A549 (cell line): ENCODE measurements around the gene NMRAL1. TPM values are rescaled to one million over a fixed set of nuclear protein-coding genes. Genes with fewer than 3 reads are reported as not detected.

Experiments
- ATAC-seq, 2 experiments: fragments of 200-7000 bp in 1 of 2; fragments of >200 bp in 1 of 2; cut with Nextera tagmentation in 1 of 2; cut with Tn5 transposase in 1 of 2; 3 replicates each; pipeline versions ENCODE4 v1.8.0 to v1.9.1; 2018 to 2020; ENCODE audit warnings: mild to moderate bottlenecking in 1 of 2, moderate library complexity in 1 of 2
- CTCF ChIA-PET: fragments of 300-600 bp; sonication (Branson Sonifier 250); formaldehyde crosslinking; extraction: SDS; loops from one replicate; lab custom pipeline; 2021; ENCODE audit warnings: antibody characterized with exemption, inconsistent platforms; lab: Yijun Ruan, JAX
- POLR2A ChIA-PET: fragments of 350-600 bp; formaldehyde crosslinking; extraction: SDS; loops from one replicate; lab custom pipeline; 2021; ENCODE audit warnings: antibody characterized with exemption, inconsistent platforms; lab: Yijun Ruan, JAX
- DNase-seq, 2 experiments: peaks; one replicate each; pipeline versions ENCODE4 v3.0.0 to v3.0.0-alpha.2; 2011 to 2016; ENCODE audit warnings: low read depth in 1 of 2, low spot score in 1 of 2
- FAIRE-seq: peaks from 2 replicates; lab custom pipeline; 2011; peaks lifted over from hg19 to GRCh38; lab: Jason Lieb, UNC
- H3K27ac ChIP-seq, 2 experiments: fragments of >200 bp; sonication (Bioruptor Twin); formaldehyde crosslinking; 3 replicates each; pipeline ENCODE4 v1.5.1; 2016 to 2017
- H3K4me1 ChIP-seq: fragments of >200 bp; sonication (Bioruptor Twin); formaldehyde crosslinking; 3 replicates; pipeline ENCODE4 v1.6.1; 2016
- H3K4me2 ChIP-seq: fragments of >200 bp; sonication (Bioruptor Twin); formaldehyde crosslinking; 3 replicates; pipeline ENCODE4 v1.6.1; 2016
- H3K4me3 ChIP-seq: fragments of >200 bp; sonication (Bioruptor Twin); formaldehyde crosslinking; 3 replicates; pipeline ENCODE4 v1.5.1; 2016
- H3K9me3 ChIP-seq: fragments of >200 bp; sonication (Bioruptor Twin); formaldehyde crosslinking; 3 replicates; pipeline ENCODE4 v1.6.1; 2016
- BCL3 ChIP-seq: fragments of >200 bp; sonication (Bioruptor Twin); formaldehyde crosslinking; IDR thresholded peaks from 3 replicates; pipeline ENCODE4 v1.6.1; 2016
- CBX2 ChIP-seq: fragments of 200-600 bp; sonication (generic); IDR thresholded peaks from 2 replicates; pipeline ENCODE4 v1.6.1; 2016; ENCODE audit warnings: low read depth, mild to moderate bottlenecking, borderline replicate concordance
- CBX8 ChIP-seq: fragments of 200-600 bp; sonication (generic); IDR thresholded peaks from 2 replicates; pipeline ENCODE4 v1.6.1; 2016
- CEBPB ChIP-seq, 2 experiments: fragments of >200 bp in 1 of 2; sonication (Bioruptor Twin) in 1 of 2; formaldehyde crosslinking in 1 of 2; IDR thresholded peaks; 2 replicates each; pipeline ENCODE4 v1.6.1; 2012 to 2016
- EHF ChIP-seq: fragments of 250-450 bp; sonication (Bioruptor Pico); IDR thresholded peaks from 2 replicates; pipeline ENCODE4 v1.5.0; 2020; ENCODE audit warnings: mild to moderate bottlenecking
- EHMT2 ChIP-seq: fragments of 200-600 bp; sonication (generic); IDR thresholded peaks from 2 replicates; pipeline ENCODE4 v1.6.1; 2016; ENCODE audit warnings: antibody characterized with exemption, low read depth, mild to moderate bottlenecking, moderate library complexity
- FOSL2 ChIP-seq, 2 experiments: fragments of 450-650 bp in 1 of 2; fragments of >200 bp in 1 of 2; sonication (Bioruptor Twin) in 1 of 2; formaldehyde crosslinking; IDR thresholded peaks; 2 replicates each; pipeline versions ENCODE4 v1.5.0 to v1.6.1; 2016 to 2020; ENCODE audit warnings: mild to moderate bottlenecking in 1 of 2, moderate library complexity in 1 of 2
- GATA3 ChIP-seq: IDR thresholded peaks from 2 replicates; pipeline ENCODE4 v1.6.1; 2012; ENCODE audit warnings: borderline replicate concordance
- HOXB13 ChIP-seq: fragments of 250-450 bp; sonication (Bioruptor Pico); IDR thresholded peaks from 2 replicates; pipeline ENCODE4 v1.5.0; 2020; ENCODE audit warnings: low read depth, mild to moderate bottlenecking, moderate library complexity
- MAZ ChIP-seq: fragments of 150-350 bp; IDR thresholded peaks from 2 replicates; pipeline ENCODE4 v1.6.1; 2014; ENCODE audit warnings: antibody characterized with exemption, low read depth, low read length, borderline replicate concordance
- NPAS2 ChIP-seq: fragments of 250-450 bp; sonication (Bioruptor Pico); IDR thresholded peaks from 2 replicates; pipeline ENCODE4 v1.8.0; 2022; ENCODE audit warnings: mild to moderate bottlenecking, moderate library complexity, borderline replicate concordance
- PBX3 ChIP-seq: IDR thresholded peaks from 2 replicates; pipeline ENCODE4 v1.6.1; 2012
- PHF8 ChIP-seq: fragments of 200-600 bp; sonication (generic); IDR thresholded peaks from 2 replicates; pipeline ENCODE4 v1.6.1; 2016; ENCODE audit warnings: low read depth, mild to moderate bottlenecking, antibody characterized with exemption, moderate library complexity, borderline replicate concordance
- POLR2A ChIP-seq: IDR thresholded peaks from 2 replicates; pipeline ENCODE4 v1.6.1; 2012; ENCODE audit warnings: mild to moderate bottlenecking, low read length
- RAD21 ChIP-seq, 2 experiments: fragments of >200 bp in 1 of 2; sonication (Bioruptor Twin) in 1 of 2; formaldehyde crosslinking in 1 of 2; IDR thresholded peaks in 1 of 2; conservative IDR thresholded peaks in 1 of 2; 2 replicates in 1 of 2; 3 replicates in 1 of 2; pipeline ENCODE4 v1.6.1; 2012 to 2018; ENCODE audit warnings: inconsistent platforms in 1 of 2
- RARB ChIP-seq: fragments of 250-450 bp; sonication (Bioruptor Pico); IDR thresholded peaks from 2 replicates; pipeline ENCODE4 v1.8.0; 2021; ENCODE audit warnings: mild to moderate bottlenecking, moderate library complexity
- RCOR1 ChIP-seq: fragments of 150-350 bp; IDR thresholded peaks from 2 replicates; pipeline ENCODE4 v1.6.1; 2014; ENCODE audit warnings: antibody characterized with exemption, low read length, low read depth
- SMC3 ChIP-seq: fragments of >200 bp; sonication (Bioruptor Twin); formaldehyde crosslinking; IDR thresholded peaks from 3 replicates; pipeline ENCODE4 v1.6.1; 2018; ENCODE audit warnings: inconsistent platforms
- SREBF2 ChIP-seq: fragments of 450-650 bp; IDR thresholded peaks from 2 replicates; pipeline ENCODE4 v1.6.1; 2014; ENCODE audit warnings: mild to moderate bottlenecking, moderate library complexity
- ZC3H11A ChIP-seq: fragments of 450-650 bp; IDR thresholded peaks from 2 replicates; pipeline ENCODE4 v1.6.1; 2014; ENCODE audit warnings: antibody characterized with exemption, mild to moderate bottlenecking
- ZFP36 ChIP-seq: fragments of 450-650 bp; IDR thresholded peaks from 2 replicates; pipeline ENCODE4 v1.6.1; 2014; ENCODE audit warnings: borderline replicate concordance; ENCODE audit not compliant: partially characterized antibody
- ZNF302 ChIP-seq: fragments of 250-450 bp; sonication (Bioruptor Pico); IDR thresholded peaks from 2 replicates; pipeline ENCODE4 v1.9.0; 2021; ENCODE audit warnings: inconsistent platforms, mild to moderate bottlenecking, moderate library complexity
- WGBS: methylation state at CpG from one replicate; pipeline ENCODE4 v1.1.6; 2017; ENCODE audit errors: missing lambda C conversion rate; 5-methylcytosine and 5-hydroxymethylcytosine counted together
- polyA plus RNA-seq, 4 experiments: library from polyadenylated mRNA; depleted of rRNA in 3 of 4; stranded (reverse); fragments of >200 nt; fragmentation: RNase III in 1 of 4; extraction: RNeasy Plus Mini Kit Qiagen cat#74134 plus additional on column Dnase treatment in 1 of 4; gene quantifications; 2 replicates in 3 of 4; 3 replicates in 1 of 4; pipeline ENCODE4 v1.2.3, GENCODE V29; 2011 to 2017

Gene NMRAL1
- polyA plus RNA-seq, 2 of the 4 experiments (the other 2 are of a cell fraction) = 36.4 to 48.8 TPM

GRCh38 chr16:4513086-4513860, 38.8 kb upstream of the NMRAL1 start:
- TF ChIP-seq BCL3 = no peak
- TF ChIP-seq SMC3 = no peak
- TF ChIP-seq SREBF2 = no peak
- no peak for TF ChIP-seq MAZ
- no peak for TF ChIP-seq RAD21 (conservative IDR thresholded peaks at IDR 0.05 in 1 of 2, IDR thresholded peaks at IDR 0.05 in 1 of 2)
- TF ChIP-seq CEBPB (IDR thresholded peaks at IDR 0.05) = no peak
- TF ChIP-seq HOXB13 (CRISPR knock-in tag) = no peak
- no peak for TF ChIP-seq NPAS2 (CRISPR knock-in tag)
- no peak for TF ChIP-seq EHMT2
- no peak for TF ChIP-seq CBX8
- no peak for TF ChIP-seq CBX2
- no peak for TF ChIP-seq RCOR1
- TF ChIP-seq ZNF302 (CRISPR knock-in tag) = no peak
- TF ChIP-seq ZC3H11A = no peak
- no peak for TF ChIP-seq ZFP36
- no peak for TF ChIP-seq RARB (CRISPR knock-in tag)
- no peak for TF ChIP-seq EHF (CRISPR knock-in tag)
- TF ChIP-seq GATA3 = no peak
- Histone ChIP-seq H3K9me3 (no peaks in the 10 kb centered on the region), H3K4me1 (no peaks in the 10 kb centered on the region), H3K4me3 (no peak overlapping the region), H3K27ac (no peak overlapping the region), H3K4me2 (no peak overlapping the region)
- ChIA-PET POLR2A (no interaction called here), CTCF (interaction anchor here (1.1 to 18.0 kb wide), 5 partner anchors 10 to 72 kb away, joined by 3 to 301 read pairs (median 8); partner anchors contain the start of gene CDIP1)
- no peak for DNase-seq
- FAIRE-seq = no peak
- 94% methylated on average over 13 of the region's 19 CpGs for WGBS
- no peak for ATAC-seq

- no peak for FAIRE-seq
- Histone ChIP-seq H3K4me2 (no peak overlapping the region), H3K4me3 (no peak overlapping the region), H3K9me3 (no peaks in the 10 kb centered on the region), H3K4me1 (no peaks in the 10 kb centered on the region), H3K27ac (no peak overlapping the region)
- 93% methylated on average over 10 of the region's 10 CpGs for WGBS
- CTCF ChIA-PET = interaction anchor here (0.8 to 18.0 kb wide), 8 partner anchors 9 to 192 kb away, joined by 3 to 301 read pairs (median 4); partner anchors contain the start of gene CDIP1
- ATAC-seq = no peak
- TF ChIP-seq POLR2A (no peak), PHF8 (no peak), PBX3 (no peak), SMC3 (no peak), FOSL2 (IDR thresholded peaks at IDR 0.05) (no peak), FOSL2 (CRISPR knock-in tag; IDR thresholded peaks at IDR 0.05) (no peak), EHMT2 (no peak), GATA3 (no peak)
- DNase-seq = no peak
- POLR2A ChIA-PET = no interaction called here
These were observed 38.0 kb upstream of the NMRAL1 start for GRCh38 chr16:4512473-4512872.
